T-helper 1 cell treated with Interleukin-12 subunit alpha and Interleukin-12 subunit beta and Interleukin-4 antibody, amounts not matched to agents 30 μg/mL and 1 μg/mL, for 36 hours (primary cell): ENCODE measurements around the gene RAB30.

Experiments used
- H3K27ac Mint-ChIP-seq: one replicate; pipeline ENCODE4 v1.8.0; 2021; ENCODE audit warnings: mild to moderate bottlenecking, mixed read lengths
- H3K27me3 Mint-ChIP-seq: one replicate; pipeline ENCODE4 v1.8.0; 2021; ENCODE audit warnings: low read depth, mixed read lengths
- H3K36me3 Mint-ChIP-seq: one replicate; pipeline ENCODE4 v1.8.0; 2021; ENCODE audit warnings: low read depth, mixed read lengths
- H3K4me1 Mint-ChIP-seq: one replicate; pipeline ENCODE4 v1.8.0; 2021; ENCODE audit warnings: low read depth, mixed read lengths
- H3K4me3 Mint-ChIP-seq: one replicate; pipeline ENCODE4 v1.8.0; 2021; ENCODE audit warnings: mild to moderate bottlenecking, moderate library complexity, mixed read lengths
- H3K9me3 Mint-ChIP-seq: one replicate; pipeline ENCODE4 v1.8.0; 2021; ENCODE audit warnings: mixed read lengths

The RAB30 gene

GRCh38 chr11:83037877-83038276 is 33.8 kb downstream of the RAB30 start:
- H3K36me3 Mint-ChIP-seq: peaks cover 5% of the 10 kb centered on the region
- H3K27me3 Mint-ChIP-seq: no peaks in the 10 kb centered on the region
- no peak overlapping the region for H3K27ac Mint-ChIP-seq
- peaks cover 4% of the 10 kb centered on the region for H3K9me3 Mint-ChIP-seq
- H3K4me1 Mint-ChIP-seq: peaks cover 29% of the 10 kb centered on the region
- no peak overlapping the region for H3K4me3 Mint-ChIP-seq

- Mint-ChIP-seq H3K27me3 (no peaks in the 10 kb centered on the region), H3K36me3 (peaks cover 5% of the 10 kb centered on the region), H3K4me1 (peaks cover 29% of the 10 kb centered on the region), H3K4me3 (no peak overlapping the region), H3K27ac (no peak overlapping the region), H3K9me3 (peaks cover 4% of the 10 kb centered on the region)
These were observed 35.0 kb downstream of the RAB30 start for GRCh38 chr11:83036701-83037100.

- H3K27ac Mint-ChIP-seq: no peak overlapping the region
- peaks cover 4% of the 10 kb centered on the region for H3K9me3 Mint-ChIP-seq
- H3K27me3 Mint-ChIP-seq: no peaks in the 10 kb centered on the region
- H3K36me3 Mint-ChIP-seq: peaks cover 5% of the 10 kb centered on the region
- H3K4me1 Mint-ChIP-seq: peaks cover 29% of the 10 kb centered on the region
- H3K4me3 Mint-ChIP-seq: no peak overlapping the region
These were observed 36.4 kb downstream of the RAB30 start for GRCh38 chr11:83035070-83035854.

- H3K27me3 Mint-ChIP-seq: no peaks in the 10 kb centered on the region
- peaks cover 25% of the 10 kb centered on the region for H3K4me1 Mint-ChIP-seq
- no peak overlapping the region for H3K4me3 Mint-ChIP-seq
- H3K27ac Mint-ChIP-seq: no peak overlapping the region
- H3K36me3 Mint-ChIP-seq: peaks cover 3% of the 10 kb centered on the region
- peaks cover 2% of the 10 kb centered on the region for H3K9me3 Mint-ChIP-seq
These were observed 37.1 kb downstream of the RAB30 start for GRCh38 chr11:83034673-83035014.

GRCh38 chr11:83033972-83034672 is 37.6 kb downstream of the RAB30 start:
- H3K9me3 Mint-ChIP-seq: no peaks in the 10 kb centered on the region
- H3K4me3 Mint-ChIP-seq: no peak overlapping the region
- peaks cover 2% of the 10 kb centered on the region for H3K36me3 Mint-ChIP-seq
- H3K27me3 Mint-ChIP-seq: no peaks in the 10 kb centered on the region
- H3K27ac Mint-ChIP-seq: no peak overlapping the region
- peaks cover 23% of the 10 kb centered on the region for H3K4me1 Mint-ChIP-seq

- peaks cover 4% of the 10 kb centered on the region for H3K36me3 Mint-ChIP-seq
- H3K4me1 Mint-ChIP-seq: peaks cover 23% of the 10 kb centered on the region
- no peaks in the 10 kb centered on the region for H3K9me3 Mint-ChIP-seq
- H3K27ac Mint-ChIP-seq: no peak overlapping the region
- H3K27me3 Mint-ChIP-seq: no peaks in the 10 kb centered on the region
- H3K4me3 Mint-ChIP-seq: no peak overlapping the region
These were observed 38.3 kb downstream of the RAB30 start for GRCh38 chr11:83033371-83033770.

- Mint-ChIP-seq H3K36me3 (peaks cover 2% of the 10 kb centered on the region), H3K27me3 (no peaks in the 10 kb centered on the region), H3K4me1 (peaks cover 22% of the 10 kb centered on the region), H3K27ac (no peak overlapping the region), H3K9me3 (no peaks in the 10 kb centered on the region), H3K4me3 (no peak overlapping the region)
These were observed 40.6 kb downstream of the RAB30 start for GRCh38 chr11:83031127-83031526.

- H3K27ac Mint-ChIP-seq: no peak overlapping the region
- no peaks in the 10 kb centered on the region for H3K9me3 Mint-ChIP-seq
- H3K27me3 Mint-ChIP-seq: no peaks in the 10 kb centered on the region
- peaks cover 2% of the 10 kb centered on the region for H3K36me3 Mint-ChIP-seq
- no peak overlapping the region for H3K4me3 Mint-ChIP-seq
- H3K4me1 Mint-ChIP-seq: peaks cover 20% of the 10 kb centered on the region
These were observed 43.9 kb downstream of the RAB30 start for GRCh38 chr11:83027794-83028193.

- Mint-ChIP-seq H3K4me1 (peaks cover 20% of the 10 kb centered on the region), H3K4me3 (no peak overlapping the region), H3K36me3 (peaks cover 2% of the 10 kb centered on the region), H3K27ac (no peak overlapping the region), H3K27me3 (no peaks in the 10 kb centered on the region), H3K9me3 (no peaks in the 10 kb centered on the region)
These were observed 44.4 kb downstream of the RAB30 start for GRCh38 chr11:83027289-83027688.

- Mint-ChIP-seq H3K36me3 (peaks cover 2% of the 10 kb centered on the region), H3K27ac (no peak overlapping the region), H3K9me3 (no peaks in the 10 kb centered on the region), H3K4me1 (peaks cover 20% of the 10 kb centered on the region), H3K4me3 (no peak overlapping the region), H3K27me3 (no peaks in the 10 kb centered on the region)
These were observed 45.5 kb downstream of the RAB30 start for GRCh38 chr11:83026229-83026628.

GRCh38 chr11:83025267-83025704 is 46.4 kb downstream of the RAB30 start:
- Mint-ChIP-seq H3K27ac (no peak overlapping the region), H3K4me3 (no peak overlapping the region), H3K36me3 (peaks cover 2% of the 10 kb centered on the region), H3K9me3 (no peaks in the 10 kb centered on the region), H3K27me3 (no peaks in the 10 kb centered on the region), H3K4me1 (peaks cover 20% of the 10 kb centered on the region)

- H3K4me1 Mint-ChIP-seq: peaks cover 20% of the 10 kb centered on the region
- no peak overlapping the region for H3K27ac Mint-ChIP-seq
- H3K9me3 Mint-ChIP-seq: no peaks in the 10 kb centered on the region
- no peak overlapping the region for H3K4me3 Mint-ChIP-seq
- peaks cover 2% of the 10 kb centered on the region for H3K36me3 Mint-ChIP-seq
- no peaks in the 10 kb centered on the region for H3K27me3 Mint-ChIP-seq
These were observed 47.3 kb downstream of the RAB30 start for GRCh38 chr11:83024270-83024854.

- H3K27ac Mint-ChIP-seq: no peak overlapping the region
- H3K27me3 Mint-ChIP-seq: no peaks in the 10 kb centered on the region
- H3K4me1 Mint-ChIP-seq: peaks cover 20% of the 10 kb centered on the region
- no peak overlapping the region for H3K4me3 Mint-ChIP-seq
- H3K9me3 Mint-ChIP-seq: no peaks in the 10 kb centered on the region
- H3K36me3 Mint-ChIP-seq: no peaks in the 10 kb centered on the region
These were observed 48.3 kb downstream of the RAB30 start for GRCh38 chr11:83023410-83023809.

GRCh38 chr11:83021780-83022125 is 49.9 kb downstream of the RAB30 start:
- Mint-ChIP-seq H3K27ac (no peak overlapping the region), H3K4me3 (no peak overlapping the region), H3K27me3 (no peaks in the 10 kb centered on the region), H3K4me1 (peaks cover 20% of the 10 kb centered on the region), H3K9me3 (no peaks in the 10 kb centered on the region), H3K36me3 (no peaks in the 10 kb centered on the region)
